Mucosa of descending colon (tissue), 3 donors: ENCODE results near the gene SP1. TPM values are rescaled to one million over a fixed set of nuclear protein-coding genes. Genes with fewer than 3 reads are reported as not detected.
"Not testable (repeated sequence)": the region's sequence is repeated elsewhere in the genome, so short reads cannot be mapped to it uniquely, and the experiment has no call there.

ENCODE experiments used
- ATAC-seq: fragments of 200-7000 bp; cut with Tn5 transposase; one replicate; pipeline ENCODE4 v1.9.1; 2020; ENCODE audit warnings: mild to moderate bottlenecking, moderate library complexity
- DNase-seq, 3 donors: peaks; one replicate each; pipeline ENCODE4 v3.0.0-alpha.2; 2020
- H3K36me3 ChIP-seq: fragments of 200-600 bp; one replicate; pipeline ENCODE4 v1.8.0; 2021; ENCODE audit warnings: low read depth, mild to moderate bottlenecking
- H3K4me1 ChIP-seq: fragments of 200-600 bp; one replicate; pipeline ENCODE4 v1.8.0; 2021; ENCODE audit warnings: low read depth, mild to moderate bottlenecking
- H3K4me3 ChIP-seq: fragments of 200-600 bp; one replicate; pipeline ENCODE4 v1.8.0; 2021; ENCODE audit warnings: mild to moderate bottlenecking
- H3K9me3 ChIP-seq: fragments of 200-600 bp; one replicate; pipeline ENCODE4 v1.8.0; 2021; ENCODE audit warnings: mild to moderate bottlenecking
- CTCF ChIP-seq: fragments of 200-600 bp; IDR thresholded peaks from one replicate; pipeline ENCODE4 v1.8.0; 2022; ENCODE audit warnings: antibody characterized with exemption, mild to moderate bottlenecking
- intact Hi-C, 2 donors: fragments of 100-400 bp; cut with DNase I in 1 of 2; cut with micrococcal nuclease in 1 of 2; formaldehyde crosslinking; loops; one replicate each; pipeline versions ENCODE4 v1.11.0 to v1.11.1; 2022; cut with DNase I, micrococcal nuclease
- total RNA-seq, 3 donors: library from RNA; stranded (reverse); fragmentation: NEBNext Ultra II Directional in 2 of 3; extraction: Animal tissue kit (Norgen Biotek cat#: 25700) in 2 of 3; gene quantifications; one replicate each; pipeline versions ENCODE4 v1.2.1 to v1.2.4, GENCODE V29; 2021 to 2023
- donor health status: DM: no; HTN: no; CAD: no; lungs with moderate emphysema.
- donor health status: DM: no; HTN: no; CAD: no.
- donor health status: DM: no; HTN: yes; CAD: no.

SP1 gene
- total RNA-seq, 3 donors from 2014 or later = 96.1 to 111 (median 105) TPM

- DNase-seq = no peak
- H3K4me3 ChIP-seq = no peak overlapping the region
- H3K36me3 ChIP-seq = no peaks in the 10 kb centered on the region
- peaks cover 18% of the 10 kb centered on the region for H3K4me1 ChIP-seq
- H3K9me3 ChIP-seq = no peaks in the 10 kb centered on the region
- peak; percentile 62 for ATAC-seq
- TF ChIP-seq CTCF = no peak
- intact Hi-C loops = no loop called here
These were observed 14.6 kb upstream of the SP1 start for GRCh38 chr12:53365245-53365904.

GRCh38 chr12:53373554-53374133, 6.3 kb upstream of the SP1 start:
- H3K4me1 ChIP-seq = peaks cover 39% of the 10 kb centered on the region
- H3K9me3 ChIP-seq, H3K36me3 ChIP-seq, H3K4me3 ChIP-seq, intact Hi-C loops, ATAC-seq: not testable (repeated sequence)
- peak in 1 of 3 donors; percentile 29 for DNase-seq

- DNase-seq = peak; percentile 24 to 30 (median 25)
- H3K9me3 ChIP-seq, H3K4me3 ChIP-seq, intact Hi-C loops, H3K36me3 ChIP-seq, ATAC-seq: not testable (repeated sequence)
- peaks cover 42% of the 10 kb centered on the region for H3K4me1 ChIP-seq
These were observed 5.7 kb upstream of the SP1 start for GRCh38 chr12:53374277-53374676.

- intact Hi-C loops = no loop called here
- peaks cover 36% of the 10 kb centered on the region for H3K4me1 ChIP-seq
- TF ChIP-seq CTCF = no peak
- H3K36me3 ChIP-seq = peaks cover 7% of the 10 kb centered on the region
- no peak for ATAC-seq
- no peak overlapping the region for H3K4me3 ChIP-seq
- no peak for DNase-seq
- H3K9me3 ChIP-seq = no peaks in the 10 kb centered on the region
These were observed 3.2 kb upstream of the SP1 start for GRCh38 chr12:53376747-53377146.

- H3K4me3 ChIP-seq = no peak overlapping the region
These were observed 1.8 kb upstream of the SP1 start for GRCh38 chr12:53378222-53378621.

GRCh38 chr12:53378724-53379388, 1.1 kb upstream of the SP1 start:
- intact Hi-C loops = no loop called here
- peak in 1 of 3 donors; percentile 46 for DNase-seq
- H3K9me3 ChIP-seq = no peaks in the 10 kb centered on the region
- H3K4me1 ChIP-seq = peaks cover 48% of the 10 kb centered on the region
- H3K36me3 ChIP-seq = peaks cover 7% of the 10 kb centered on the region
- no peak overlapping the region for H3K4me3 ChIP-seq
- TF ChIP-seq CTCF = no peak
- no peak for ATAC-seq

More at GRCh38 chr12:53378222-53378621, 1.8 kb upstream of the SP1 start:
- Histone ChIP-seq H3K4me1 (peaks cover 41% of the 10 kb centered on the region), H3K9me3 (no peaks in the 10 kb centered on the region), H3K36me3 (peaks cover 7% of the 10 kb centered on the region)
- TF ChIP-seq CTCF = no peak
- no peak for ATAC-seq
- DNase-seq = peak in 2 of 3 donors; percentile 35 to 47
- intact Hi-C loops = no loop called here
